HG02678 (cell line): ENCODE measurements around the gene RNPEPL1.
"Not testable (repeated sequence)": the region's sequence is repeated elsewhere in the genome, so short reads cannot be mapped to it uniquely, and the experiment has no call there.

ENCODE experiments used
- ATAC-seq: cut with Tn5 transposase; IDR thresholded peaks from one replicate; pipeline ENCODE4 v1.9.1; 2021; ENCODE audit warnings: mild to moderate bottlenecking, moderate library complexity; ENCODE audit not compliant: unreplicated experiment

The RNPEPL1 gene

DNA sequence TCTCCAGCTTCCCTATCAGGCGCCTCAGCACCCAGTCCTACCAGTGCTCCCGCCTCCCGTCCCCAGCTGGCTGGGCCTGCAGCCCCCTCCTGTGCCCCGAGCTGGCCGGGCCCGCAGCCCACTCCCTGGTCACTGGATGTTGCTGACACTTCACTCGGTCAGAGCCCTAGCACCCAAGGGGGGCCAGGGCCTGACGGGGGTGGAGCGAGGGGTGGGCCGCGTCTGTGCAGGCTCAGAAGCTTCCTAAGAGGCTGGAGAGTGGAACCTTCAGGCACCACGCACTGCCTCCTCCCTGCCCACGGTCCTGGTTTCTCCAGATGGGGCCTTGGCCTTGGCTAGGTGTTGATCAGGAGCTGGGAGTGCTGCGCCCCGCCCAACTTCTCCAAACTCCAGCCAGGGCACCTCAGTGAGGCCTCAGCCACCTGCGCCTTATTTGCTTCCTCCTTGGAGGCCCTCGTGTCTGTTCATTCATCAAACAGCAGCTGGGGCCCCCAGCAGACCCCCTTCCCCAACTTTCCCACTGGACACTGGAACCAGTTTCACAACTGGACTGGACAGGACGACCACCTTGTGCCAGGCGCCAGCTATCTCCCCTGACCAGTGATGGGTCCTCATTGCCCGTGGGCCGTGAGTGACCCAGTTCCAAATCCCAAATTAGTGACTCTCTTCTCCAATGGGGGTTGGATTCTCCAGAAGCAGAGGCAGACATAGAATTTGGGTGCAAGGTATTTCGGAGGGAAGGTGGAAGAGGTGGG lies 35.0 kb downstream of the RNPEPL1 start:
- no peak for ATAC-seq

DNA sequence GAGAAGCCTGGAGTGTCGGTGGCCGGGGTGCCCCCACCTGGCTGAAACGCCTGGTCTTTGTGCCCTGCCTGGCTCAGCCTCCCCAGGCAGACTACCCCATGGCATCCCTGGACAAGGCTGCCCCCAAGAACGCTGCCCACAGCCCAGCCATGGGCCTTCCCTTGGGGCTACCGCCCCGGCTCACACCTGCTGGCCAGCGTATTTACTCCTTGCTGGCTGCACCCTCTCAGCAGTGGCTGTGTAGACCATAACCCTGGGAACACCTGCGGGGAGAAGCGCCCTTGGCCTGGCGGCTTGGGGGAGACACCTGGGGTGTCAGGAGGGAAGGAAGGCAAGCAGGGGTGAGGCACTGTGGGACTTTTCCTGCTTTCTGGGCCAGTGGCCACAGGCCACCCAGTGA lies 35.6 kb downstream of the RNPEPL1 start:
- ATAC-seq: no peak

DNA sequence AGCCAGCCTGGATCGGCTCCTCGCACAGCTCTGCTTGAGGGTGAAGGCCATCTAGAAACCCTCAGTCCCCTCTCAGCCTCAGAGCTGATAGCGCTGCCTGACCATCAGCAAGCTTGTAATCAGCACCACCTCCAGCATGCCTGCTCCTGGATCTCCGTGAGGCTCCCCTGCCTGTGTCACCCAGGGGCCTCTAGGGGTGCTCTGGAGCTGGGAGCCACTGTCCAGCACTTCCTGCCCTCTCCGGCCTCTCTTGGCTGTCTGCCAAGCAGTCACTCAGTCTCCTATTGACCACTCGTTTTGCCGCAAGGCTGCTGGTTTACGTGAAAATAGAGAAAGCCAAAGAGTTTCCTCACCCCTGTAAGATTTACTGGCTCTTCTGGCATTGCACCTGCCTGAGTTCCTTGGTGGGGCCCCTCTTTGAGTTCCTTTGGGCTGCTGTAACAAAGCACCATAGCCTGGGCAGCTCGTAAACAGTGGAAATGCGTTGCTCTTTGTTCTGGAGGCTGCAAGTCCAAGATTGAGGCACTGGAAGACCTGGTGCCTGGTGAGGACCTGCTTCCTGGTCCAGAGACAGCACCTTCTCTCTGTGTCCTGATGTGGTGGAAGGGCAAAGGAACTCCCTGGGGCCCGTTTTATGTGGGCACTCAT lies 36.1 kb downstream of the RNPEPL1 start:
- ATAC-seq: no peak

DNA sequence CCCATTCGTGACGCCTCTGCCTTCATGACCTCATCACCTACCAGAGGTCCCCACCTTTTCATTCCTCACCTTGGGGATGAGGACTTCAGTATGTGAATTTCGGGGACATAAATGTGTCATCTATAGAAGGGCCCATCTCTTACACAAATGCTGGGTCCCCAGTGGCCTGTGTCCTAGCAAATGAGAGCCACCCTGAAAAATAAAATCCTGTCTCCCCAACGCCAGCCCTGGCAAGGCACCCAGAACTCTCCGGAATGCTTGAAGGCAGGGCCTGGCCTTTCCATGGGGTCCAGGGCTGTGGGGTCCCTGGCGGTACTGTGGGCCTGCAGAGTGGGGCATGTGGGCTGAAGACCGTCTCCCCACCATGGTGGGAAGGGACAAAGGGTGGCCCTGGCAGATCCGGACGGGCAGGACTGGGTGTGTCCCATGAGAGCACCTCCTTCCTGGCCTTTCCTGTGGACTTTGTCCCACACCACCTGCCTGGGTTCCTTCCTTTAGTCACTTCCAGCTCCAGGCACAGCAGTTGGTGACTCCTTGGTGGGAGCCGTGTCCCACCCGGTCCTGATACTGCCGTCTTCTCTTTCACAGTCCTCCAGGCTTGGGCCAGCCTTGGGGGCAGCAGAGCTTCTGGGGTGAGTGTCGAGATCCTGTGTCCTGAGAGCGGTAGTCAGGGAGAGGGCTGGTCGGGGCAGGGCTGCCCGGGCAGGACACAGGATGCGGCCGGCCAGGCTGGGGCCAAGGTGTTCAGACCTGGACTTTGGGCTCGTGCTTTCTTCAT lies 36.8 kb downstream of the RNPEPL1 start:
- ATAC-seq: no peak

DNA sequence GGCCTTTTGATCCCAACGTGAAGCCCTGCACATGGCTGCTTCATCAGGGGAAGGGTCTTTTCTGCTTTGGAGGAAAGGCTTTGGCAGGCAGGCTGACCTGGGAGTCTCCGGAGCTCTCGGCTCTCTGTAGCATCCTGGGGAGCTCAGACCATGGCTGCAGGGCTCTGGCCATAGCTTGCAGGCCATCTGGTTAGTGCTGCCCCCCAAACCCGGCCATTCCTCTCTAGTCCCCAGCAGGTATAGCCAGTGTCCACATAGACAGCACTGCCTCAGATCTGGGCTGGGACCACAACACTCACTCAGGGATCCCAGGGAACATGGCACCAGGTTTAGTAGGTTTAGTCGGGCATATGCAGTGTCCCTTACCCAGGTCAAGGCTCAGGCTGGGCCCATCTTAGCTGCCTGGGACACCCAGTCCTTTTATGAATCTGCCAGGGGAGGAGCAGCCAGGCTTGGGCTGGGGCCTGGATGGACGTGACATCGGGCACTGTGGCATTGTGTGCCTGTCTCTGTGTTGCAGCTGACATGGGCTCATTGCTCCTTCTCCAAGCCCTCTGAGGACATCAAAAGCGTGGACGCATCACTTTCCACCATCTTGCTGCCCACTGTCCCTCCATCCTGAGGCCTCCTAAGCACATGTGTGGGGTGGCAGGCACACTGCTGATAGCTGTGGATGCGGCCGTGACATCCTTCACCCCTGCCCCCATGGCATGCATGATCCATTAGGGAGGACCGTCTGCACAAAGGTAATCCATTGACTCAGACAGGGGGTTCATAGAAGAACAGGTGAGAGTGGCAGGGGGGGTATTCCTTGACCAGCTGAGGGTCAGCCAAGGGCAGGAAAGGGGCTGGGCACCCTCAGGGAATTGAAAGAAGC lies 37.8 kb downstream of the RNPEPL1 start:
- no peak for ATAC-seq

DNA sequence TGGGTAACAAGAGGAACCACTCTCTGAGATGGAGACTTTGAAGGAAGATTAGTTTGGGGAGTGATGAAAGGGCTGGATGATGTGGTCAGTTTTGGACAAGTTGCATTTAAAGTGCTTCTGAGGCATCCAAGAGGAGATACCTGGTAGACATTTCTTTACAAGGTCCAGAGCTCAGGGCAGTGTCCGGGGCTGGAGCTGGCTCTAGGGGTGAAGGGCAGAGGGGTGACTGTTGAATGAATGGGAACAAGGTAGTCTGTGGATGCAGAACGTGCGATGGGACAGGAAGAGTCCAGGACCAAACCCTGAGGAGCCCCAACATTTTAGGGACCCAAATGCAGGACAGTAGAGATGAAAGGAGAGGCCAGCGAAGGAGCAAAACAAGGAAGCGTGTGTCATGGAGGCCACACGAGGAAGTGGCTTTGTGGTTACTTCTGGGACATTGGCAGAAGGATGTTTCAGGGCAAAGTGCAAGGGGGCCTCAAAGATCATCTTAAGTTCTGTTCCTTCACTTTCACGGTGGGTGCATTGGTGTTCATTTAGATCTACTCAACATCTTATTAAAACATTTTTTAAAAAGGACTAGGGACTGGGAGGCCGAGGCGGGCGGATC lies 43.4 kb downstream of the RNPEPL1 start:
- no peak for ATAC-seq

DNA sequence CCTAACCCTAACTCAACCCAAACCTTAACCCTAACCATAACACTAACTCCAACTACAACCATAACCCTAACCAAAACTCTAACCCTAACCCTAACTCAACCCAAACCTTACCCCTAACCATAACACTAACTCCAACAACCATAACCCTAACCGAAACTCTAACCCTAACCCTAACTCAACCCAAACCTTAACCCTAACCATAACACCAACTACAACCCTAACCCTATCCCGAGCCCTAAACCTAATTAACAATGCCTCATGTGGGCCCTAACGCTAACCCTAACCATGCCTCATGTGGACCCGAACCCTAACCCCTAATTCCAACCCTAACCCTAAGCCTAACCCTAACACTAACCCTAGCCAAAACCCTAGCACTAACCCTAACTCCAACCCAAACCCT lies 45.5 kb downstream of the RNPEPL1 start:
- no peak for ATAC-seq

DNA sequence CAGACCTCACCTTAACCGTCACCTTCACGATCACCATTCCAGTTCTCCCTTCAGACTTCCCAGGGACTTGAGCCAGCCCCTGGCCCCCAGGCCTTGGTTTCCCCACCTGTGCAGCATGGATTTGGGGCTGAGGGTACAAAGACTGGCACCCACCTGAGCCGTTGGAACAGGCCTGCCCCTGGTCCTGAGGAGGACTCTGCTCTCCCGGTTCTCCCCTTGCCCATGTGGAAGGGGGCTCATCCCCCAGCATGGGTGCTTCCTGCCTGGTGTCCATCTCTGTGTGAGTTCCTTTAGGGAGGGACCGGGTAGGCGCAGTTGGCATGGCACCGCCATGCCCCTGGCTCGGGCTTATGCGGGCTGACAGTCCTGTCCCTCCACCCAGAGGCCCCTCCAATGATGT lies 46.1 kb downstream of the RNPEPL1 start:
- no peak for ATAC-seq

DNA sequence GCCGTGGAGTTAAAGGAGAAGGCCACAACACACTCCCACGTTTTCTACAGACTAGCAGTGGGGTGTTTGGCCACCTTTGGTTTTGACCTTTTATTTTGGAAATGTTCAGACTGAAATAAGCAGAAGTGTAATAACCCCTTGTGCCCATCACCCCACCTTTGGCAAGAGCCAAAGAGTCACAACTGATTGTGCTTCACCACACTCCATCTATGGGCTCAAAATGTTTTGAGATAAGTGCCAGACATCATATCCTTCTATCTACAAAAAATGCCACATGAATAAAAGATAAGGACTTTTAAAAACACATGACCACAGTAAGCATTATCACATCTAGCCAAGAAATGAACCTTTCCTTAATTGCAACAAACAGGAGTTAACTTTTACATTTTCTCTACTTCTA lies 47.1 kb downstream of the RNPEPL1 start:
- no peak for ATAC-seq

DNA sequence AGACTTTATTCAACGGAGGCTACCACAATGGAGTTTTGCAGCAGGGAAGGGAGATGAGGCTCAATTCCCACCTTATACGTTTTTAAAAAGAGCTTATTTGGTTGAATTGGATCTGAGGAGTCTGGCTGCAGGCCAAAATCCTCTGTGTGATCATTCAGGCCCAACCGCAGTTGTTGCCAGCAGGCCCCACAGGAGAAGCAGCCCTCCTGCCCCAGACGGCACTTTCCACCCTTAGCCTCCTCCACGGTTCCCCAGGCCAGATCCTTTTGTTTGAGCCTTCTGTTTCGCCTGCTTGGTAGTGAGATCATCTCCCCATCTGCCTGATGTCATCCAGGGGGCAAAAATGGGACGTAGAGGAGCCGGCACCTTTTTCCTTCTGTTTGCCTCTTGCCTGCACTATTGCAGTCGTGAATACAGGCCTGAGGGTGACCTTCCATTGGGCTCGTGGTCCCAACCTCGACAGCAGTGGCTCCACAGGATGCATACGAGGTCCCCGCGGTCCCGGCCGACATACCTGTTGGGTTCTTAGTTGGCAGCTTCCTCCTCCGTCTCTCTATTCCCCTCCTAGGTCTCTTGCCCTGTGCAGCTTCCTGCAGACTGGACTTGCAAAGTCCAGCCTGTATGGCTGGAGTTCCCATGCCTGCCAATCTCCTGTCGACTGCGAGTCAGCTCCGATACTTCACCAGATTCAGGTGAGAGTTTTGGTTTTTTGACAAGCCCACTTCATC lies 47.7 kb downstream of the RNPEPL1 start:
- ATAC-seq: no peak

DNA sequence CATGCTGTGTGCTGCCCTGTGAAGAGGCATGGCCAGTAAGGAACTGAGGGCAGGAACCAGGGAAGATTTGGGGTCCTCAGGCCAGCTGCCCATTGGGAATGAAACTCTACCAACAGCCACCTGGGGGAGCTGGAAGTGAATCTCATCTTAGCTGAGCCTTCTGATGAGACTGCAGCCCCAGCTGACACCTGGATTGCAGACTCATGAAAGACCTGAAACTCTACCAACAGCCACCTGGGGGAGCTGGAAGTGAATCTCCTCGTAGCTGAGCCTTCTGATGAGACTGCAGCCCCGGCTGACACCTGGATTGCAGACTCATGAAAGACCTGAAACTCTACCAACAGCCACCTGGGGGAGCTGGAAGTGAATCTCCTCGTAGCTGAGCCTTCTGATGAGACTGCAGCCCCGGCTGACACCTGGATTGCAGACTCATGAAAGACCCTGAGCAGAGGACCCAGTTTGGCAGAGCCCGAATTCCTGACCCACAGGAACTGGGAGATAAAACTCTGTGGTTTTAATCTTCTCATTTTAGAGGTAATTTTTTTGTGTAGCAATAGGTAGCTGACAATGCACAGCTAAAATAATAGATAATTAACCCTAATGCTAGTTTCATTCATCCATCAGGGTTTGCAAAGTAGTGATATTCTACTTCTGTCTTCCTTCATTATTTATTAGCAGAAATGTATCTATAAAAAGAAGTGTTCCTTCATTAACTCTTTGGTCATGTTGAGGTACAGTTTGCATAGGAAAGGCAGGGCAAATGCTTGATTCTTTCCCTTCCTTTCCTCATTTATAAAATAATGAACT lies 48.8 kb downstream of the RNPEPL1 start:
- ATAC-seq: not testable (repeated sequence)

DNA sequence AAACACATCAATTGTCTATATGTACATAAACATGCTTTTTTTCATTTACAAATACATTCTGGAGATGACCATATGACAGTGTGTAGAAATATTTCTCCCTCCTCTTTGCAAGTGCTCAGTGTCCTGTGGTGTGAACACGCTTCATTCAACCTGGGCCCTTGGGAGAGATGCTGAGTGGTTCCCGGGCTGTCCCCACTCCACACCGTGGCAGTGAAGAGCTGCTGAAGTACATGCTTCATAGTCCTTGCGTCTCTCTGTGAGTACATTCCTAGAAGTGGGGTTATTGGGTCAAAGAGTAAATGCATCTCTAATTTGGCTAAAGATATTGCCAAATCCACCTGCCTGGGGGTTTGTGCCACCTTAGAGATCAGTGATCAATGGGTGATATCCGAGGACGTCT lies 50.5 kb downstream of the RNPEPL1 start:
- no peak for ATAC-seq

DNA sequence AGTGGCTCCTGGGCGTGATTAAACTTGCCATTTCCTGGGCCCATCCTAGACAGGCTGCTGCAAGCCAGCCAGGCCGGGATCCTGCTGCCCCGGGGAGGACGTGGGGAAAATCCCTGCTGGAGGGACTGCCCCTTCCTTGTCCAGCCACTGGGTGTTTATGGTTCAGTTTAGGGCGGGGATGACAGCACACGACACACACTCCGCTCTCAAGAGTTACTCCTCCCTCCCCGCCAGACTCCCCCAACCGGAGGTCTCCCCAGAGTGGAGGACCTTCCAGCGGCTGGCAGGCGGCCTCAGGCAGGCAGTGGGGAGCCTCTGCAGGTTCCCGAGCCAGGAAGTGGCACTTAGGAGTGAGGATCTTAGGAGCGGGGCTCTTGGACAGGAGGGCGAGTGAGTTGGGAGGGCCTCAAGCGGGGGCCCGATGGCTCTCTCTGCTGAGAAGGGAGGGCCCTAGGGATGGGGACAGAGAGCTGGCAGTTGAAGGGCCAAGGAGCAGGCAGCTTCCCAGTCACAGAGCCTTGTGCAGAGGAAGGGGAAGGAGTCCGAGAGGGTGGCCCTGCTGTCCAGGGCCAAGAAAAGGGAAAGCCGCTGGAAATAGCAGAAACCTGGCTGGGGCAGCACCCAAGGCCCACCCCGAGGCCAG lies 51.3 kb downstream of the RNPEPL1 start:
- ATAC-seq: no peak

DNA sequence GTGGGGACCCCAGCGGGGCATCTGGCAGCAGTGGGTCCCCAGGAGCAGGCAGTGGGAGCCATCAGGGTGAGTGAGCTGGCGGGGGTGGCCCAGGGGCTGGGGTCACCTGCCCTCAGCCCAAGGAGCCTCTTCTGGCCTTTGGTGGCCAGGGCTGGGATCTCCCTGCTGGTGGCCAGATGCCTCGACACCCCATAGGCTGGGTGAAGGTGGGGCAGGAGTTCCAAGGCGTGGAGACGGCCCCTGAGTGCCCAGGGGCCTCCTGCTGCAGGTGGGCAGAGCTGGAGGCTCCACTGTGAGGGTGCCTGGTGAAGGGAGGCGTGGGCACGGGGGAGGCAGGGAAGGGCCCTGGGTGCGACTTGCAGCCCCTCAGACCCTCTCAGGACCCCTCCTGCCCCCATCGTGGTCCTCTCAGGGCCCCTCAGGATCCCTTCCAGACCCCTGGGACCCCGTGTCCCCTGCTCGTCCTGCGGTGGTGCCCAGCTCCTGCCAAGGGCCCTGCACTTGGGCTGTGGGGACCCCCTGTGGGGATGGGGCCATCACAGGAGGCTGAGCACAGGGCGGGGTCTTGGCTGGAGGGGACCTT lies 52.0 kb downstream of the RNPEPL1 start:
- no peak for ATAC-seq

DNA sequence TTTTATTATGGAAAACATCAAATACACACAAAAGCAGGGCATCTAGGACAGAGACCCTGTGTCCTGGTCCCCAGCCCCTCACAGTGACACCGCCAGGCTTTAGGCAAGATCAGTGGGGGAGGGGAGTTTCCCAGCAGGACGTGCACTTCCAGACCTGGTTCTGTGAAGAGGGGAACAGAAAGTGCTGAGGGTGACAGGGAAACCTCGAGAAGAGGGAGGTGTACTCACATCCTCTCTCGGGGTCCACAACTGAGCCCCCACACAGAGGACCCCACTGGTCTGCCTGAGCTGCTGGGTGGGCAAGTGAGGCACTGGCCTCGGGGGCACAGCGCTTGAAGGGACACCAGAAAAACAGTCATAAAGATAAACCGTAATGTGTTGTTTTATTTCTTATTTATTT lies 52.6 kb downstream of the RNPEPL1 start:
- no peak for ATAC-seq

DNA sequence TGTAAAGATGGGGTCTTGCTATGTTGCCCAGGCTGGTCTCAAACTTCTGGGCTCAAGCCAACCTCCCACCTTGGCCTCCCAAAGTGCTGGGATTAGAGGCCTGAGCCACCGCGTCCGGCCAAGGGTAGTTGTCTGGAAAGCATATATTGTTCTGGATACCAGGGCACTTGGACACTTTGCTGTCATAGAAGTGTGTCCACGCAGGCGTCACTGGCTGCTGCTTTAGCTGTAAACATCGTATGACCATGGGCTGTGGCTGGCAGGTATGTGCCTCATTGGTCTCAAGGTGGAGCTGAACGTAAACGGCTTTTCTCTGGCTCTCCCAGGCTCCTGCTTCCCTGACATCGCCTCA lies 53.8 kb downstream of the RNPEPL1 start:
- ATAC-seq: no peak

DNA sequence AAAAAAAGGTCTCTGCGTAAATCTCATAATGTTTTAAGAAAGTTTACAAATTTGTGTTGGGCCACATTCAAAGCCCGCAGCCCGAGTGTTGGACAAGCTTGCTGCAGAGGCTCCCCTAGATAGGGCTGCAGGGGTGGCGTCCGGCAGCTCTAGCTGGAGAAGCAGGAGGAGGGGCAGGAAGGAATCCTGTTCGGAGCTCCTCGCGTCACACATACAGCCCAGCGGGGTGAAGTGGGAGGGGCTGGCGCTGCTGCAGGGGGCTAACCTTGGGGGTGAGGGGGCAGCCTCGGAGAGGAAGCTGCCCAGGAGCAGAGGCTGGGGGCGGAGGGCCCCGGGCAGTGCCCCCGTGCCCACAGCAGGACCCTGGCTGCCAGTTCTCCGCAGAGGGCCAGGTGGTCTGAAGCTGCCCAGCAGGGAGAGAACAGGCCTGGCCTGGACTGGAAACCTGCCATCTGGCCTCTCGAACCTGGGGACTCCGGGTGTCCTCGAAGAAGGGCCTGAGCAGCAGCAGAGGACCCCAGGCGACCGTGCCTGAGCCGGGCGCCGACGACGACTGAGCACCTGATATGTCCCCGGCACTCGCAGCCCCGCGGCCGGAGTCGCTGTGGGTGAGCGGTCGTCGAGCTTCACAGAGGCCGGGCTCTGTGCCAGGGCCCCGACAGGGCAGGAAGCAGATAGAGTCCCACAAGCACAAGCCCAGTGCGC lies 54.4 kb downstream of the RNPEPL1 start:
- no peak for ATAC-seq

DNA sequence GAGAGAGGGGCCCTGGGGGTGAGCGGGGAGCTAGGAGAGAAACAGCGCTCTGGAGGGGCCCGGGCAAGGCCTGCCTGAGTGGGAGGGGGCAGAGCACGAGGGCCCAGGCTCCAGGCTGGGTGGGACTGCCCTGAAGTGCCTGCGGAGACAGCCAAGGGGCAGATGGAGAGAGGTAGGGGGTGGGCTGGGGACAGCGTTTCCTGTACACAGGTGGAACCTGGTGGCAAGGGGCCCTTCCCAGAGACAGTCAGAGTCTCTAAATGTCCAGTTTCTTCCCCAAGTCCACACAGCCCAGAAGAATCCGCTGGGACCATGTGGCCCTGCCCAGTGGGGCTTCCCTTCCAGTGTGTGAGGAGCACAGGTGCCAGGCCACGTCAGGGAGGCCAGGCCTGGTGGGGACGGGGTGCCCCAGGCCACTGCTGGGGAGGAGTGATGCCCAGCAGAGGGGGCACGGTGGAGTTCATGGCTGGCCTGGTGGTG lies 55.3 kb downstream of the RNPEPL1 start:
- no peak for ATAC-seq
